ENCODE data around the gene TRPV5.

TRPV5 gene

GRCh38 chr7:142862351-142862750 lies 71.2 kb downstream of the TRPV5 start:
- Histone ChIP-seq H3K4me3 (ENCODE audit: low read length in 2 of 2) (no peak overlapping the region), H2BK15ac (ENCODE audit: low read length) (no peak overlapping the region)
- no peak for DNase-seq (ENCODE audit: low spot score)

DNA sequence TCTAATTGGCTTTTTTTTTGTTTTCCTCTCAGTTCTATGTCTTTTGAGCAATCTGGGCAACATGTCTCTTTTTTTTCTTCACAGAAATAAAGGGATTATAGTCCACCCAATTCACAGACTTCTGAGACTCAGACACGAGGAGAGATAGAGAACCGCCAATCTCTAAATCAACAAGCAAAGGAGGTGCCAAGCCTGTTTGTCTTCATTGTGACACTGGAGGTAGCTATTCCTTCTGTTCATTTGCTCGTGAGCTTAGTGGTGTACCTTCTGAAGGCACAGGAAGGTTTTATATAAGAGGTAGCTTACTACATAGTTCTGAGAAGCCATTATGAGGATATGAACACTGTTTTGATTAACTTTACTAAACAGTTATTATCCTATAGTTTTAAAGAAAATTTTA lies 72.6 kb downstream of the TRPV5 start:
- H3K79me1 ChIP-seq (ENCODE audit: low read depth, low read length), result peaks cover under 1% of the 10 kb centered on the region

More at GRCh38 chr7:142862351-142862750, 71.2 kb downstream of the TRPV5 start:
- H3K14ac ChIP-seq (ENCODE audit: low read length), result no peak overlapping the region
- H3K79me1 ChIP-seq (ENCODE audit: low read depth, low read length), result peaks cover 2% of the 10 kb centered on the region
- H2AK5ac ChIP-seq (ENCODE audit: low read depth, low read length), result no peak overlapping the region
- no peak overlapping the region for H2BK5ac ChIP-seq (ENCODE audit: low read length)
- no peak overlapping the region for H2AFZ ChIP-seq (ENCODE audit: low read length)
- no peaks in the 10 kb centered on the region for H3K9me3 ChIP-seq (replicated peaks in 1 of 2; ENCODE audit: control insufficient read depth in 2 of 2, insufficient read depth in 1 of 2, low read depth in 1 of 2, low read length in 2 of 2)
- no peak overlapping the region for H3K18ac ChIP-seq (ENCODE audit: low read length)
- H2BK120ac ChIP-seq (ENCODE audit: low read depth, low read length), result no peak overlapping the region
- H3K4me2 ChIP-seq (ENCODE audit: insufficient read depth, low read length, poor library complexity, severe bottlenecking), result no peak overlapping the region
- WGBS, 2 donors (ENCODE audit: extremely low coverage in 2 of 2, insufficient read length in 2 of 2, insufficient replicate concordance in 1 of 2), result no CpG with 5 or more reads among the region's 4 CpGs
- H3K4ac ChIP-seq (ENCODE audit: low read length), result no peak overlapping the region
- no peak overlapping the region for H3K9ac ChIP-seq (ENCODE audit: low read depth, low read length, poor library complexity)
- H3K4me1 ChIP-seq (ENCODE audit: control insufficient read depth in 2 of 2, insufficient read depth in 1 of 2, low read depth in 1 of 2, low read length in 2 of 2), result no peaks in the 10 kb centered on the region
- H4K8ac ChIP-seq (ENCODE audit: low read depth, low read length), result no peak overlapping the region
- H3K27ac ChIP-seq (replicated peaks; ENCODE audit: low read length), result no peak overlapping the region
- no peaks in the 10 kb centered on the region for H3K36me3 ChIP-seq (replicated peaks in 1 of 2; ENCODE audit: control insufficient read depth in 2 of 2, insufficient read depth in 2 of 2, low read length in 2 of 2)
- no peak overlapping the region for H2BK12ac ChIP-seq (ENCODE audit: low read length)
- peaks cover 0 to 4% (median 0%) of the 10 kb centered on the region in 3 experiments for H3K27me3 ChIP-seq (ENCODE audit: control insufficient read depth in 3 of 3, insufficient read depth in 3 of 3, low read depth in 1 of 3, low read length in 3 of 3)
- H4K91ac ChIP-seq (ENCODE audit: low read depth, low read length, poor library complexity), result no peak overlapping the region
- no peak overlapping the region for H3K23ac ChIP-seq (ENCODE audit: low read depth, low read length, poor library complexity)

DNA sequence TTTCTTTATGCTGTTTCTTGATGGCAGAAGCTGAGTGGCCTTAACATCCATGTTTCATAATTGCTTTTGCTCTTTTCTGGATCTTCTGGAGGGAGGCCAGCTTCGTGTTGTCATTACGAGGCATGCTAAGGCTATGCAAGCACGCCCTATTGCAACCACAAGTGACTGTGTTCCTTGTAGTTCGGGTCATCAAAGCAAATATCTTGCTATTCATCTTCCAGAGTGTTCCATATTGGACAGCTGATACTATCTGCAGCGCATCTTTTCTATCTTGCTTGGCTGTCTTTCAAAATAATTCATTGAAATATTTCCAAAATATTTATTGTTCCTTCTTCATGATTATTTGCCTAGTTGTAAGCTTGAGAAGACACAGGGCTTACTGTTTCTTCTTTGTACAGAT lies 73.7 kb downstream of the TRPV5 start:
- Histone ChIP-seq H3K14ac (ENCODE audit: low read length) (no peak overlapping the region), H2AK5ac (ENCODE audit: low read depth, low read length) (no peak overlapping the region), H3K4me1 (ENCODE audit: control insufficient read depth in 2 of 2, insufficient read depth in 1 of 2, low read depth in 1 of 2, low read length in 2 of 2) (peaks cover 0 to 5% of the 10 kb centered on the region in 2 donors), H3K4me2 (ENCODE audit: insufficient read depth, low read length, poor library complexity, severe bottlenecking) (no peak overlapping the region), H4K91ac (ENCODE audit: low read depth, low read length, poor library complexity) (no peak overlapping the region), H3K4me3 (ENCODE audit: low read length in 2 of 2) (no peak overlapping the region), H2BK5ac (ENCODE audit: low read length) (no peak overlapping the region), H3K23ac (ENCODE audit: low read depth, low read length, poor library complexity) (no peak overlapping the region), H3K4ac (ENCODE audit: low read length) (no peak overlapping the region), H3K79me1 (ENCODE audit: low read depth, low read length) (peaks cover 3% of the 10 kb centered on the region), H2BK120ac (ENCODE audit: low read depth, low read length) (no peak overlapping the region), H2AFZ (ENCODE audit: low read length) (no peak overlapping the region), H3K27me3 (ENCODE audit: control insufficient read depth in 3 of 3, insufficient read depth in 3 of 3, low read depth in 1 of 3, low read length in 3 of 3) (peaks cover 0 to 26% (median 8%) of the 10 kb centered on the region in 3 experiments), H3K27ac (replicated peaks; ENCODE audit: low read length) (no peak overlapping the region), H3K36me3 (replicated peaks in 1 of 2; ENCODE audit: control insufficient read depth in 2 of 2, insufficient read depth in 2 of 2, low read length in 2 of 2) (no peaks in the 10 kb centered on the region), H4K8ac (ENCODE audit: low read depth, low read length) (no peak overlapping the region), H3K9me3 (replicated peaks in 1 of 2; ENCODE audit: control insufficient read depth in 2 of 2, insufficient read depth in 1 of 2, low read depth in 1 of 2, low read length in 2 of 2) (no peaks in the 10 kb centered on the region), H2BK15ac (ENCODE audit: low read length) (no peak overlapping the region), H2BK12ac (ENCODE audit: low read length) (no peak overlapping the region), H3K18ac (ENCODE audit: low read length) (no peak overlapping the region), H3K9ac (ENCODE audit: low read depth, low read length, poor library complexity) (no peak overlapping the region)
- no peak for DNase-seq (ENCODE audit: low spot score)
- WGBS, 2 donors (ENCODE audit: extremely low coverage in 2 of 2, insufficient read length in 2 of 2, insufficient replicate concordance in 1 of 2), result no CpG with 5 or more reads among the region's 5 CpGs

More for the DNA sequence above, 72.6 kb downstream of the TRPV5 start:
- Histone ChIP-seq H3K4me3 (ENCODE audit: low read length in 2 of 2) (no peak overlapping the region), H4K8ac (ENCODE audit: low read depth, low read length) (no peak overlapping the region), H3K27ac (replicated peaks; ENCODE audit: low read length) (no peak overlapping the region), H2BK5ac (ENCODE audit: low read length) (no peak overlapping the region), H3K9me3 (replicated peaks in 1 of 2; ENCODE audit: control insufficient read depth in 2 of 2, insufficient read depth in 1 of 2, low read depth in 1 of 2, low read length in 2 of 2) (no peaks in the 10 kb centered on the region), H3K14ac (ENCODE audit: low read length) (no peak overlapping the region), H2AFZ (ENCODE audit: low read length) (no peak overlapping the region), H3K27me3 (ENCODE audit: control insufficient read depth in 3 of 3, insufficient read depth in 3 of 3, low read depth in 1 of 3, low read length in 3 of 3) (peaks cover 0 to 15% (median 3%) of the 10 kb centered on the region in 3 experiments), H3K4me2 (ENCODE audit: insufficient read depth, low read length, poor library complexity, severe bottlenecking) (no peak overlapping the region), H2BK120ac (ENCODE audit: low read depth, low read length) (no peak overlapping the region), H2BK15ac (ENCODE audit: low read length) (no peak overlapping the region), H3K4ac (ENCODE audit: low read length) (no peak overlapping the region), H2AK5ac (ENCODE audit: low read depth, low read length) (no peak overlapping the region), H3K9ac (ENCODE audit: low read depth, low read length, poor library complexity) (no peak overlapping the region), H2BK12ac (ENCODE audit: low read length) (no peak overlapping the region), H3K23ac (ENCODE audit: low read depth, low read length, poor library complexity) (no peak overlapping the region), H3K18ac (ENCODE audit: low read length) (no peak overlapping the region), H3K4me1 (ENCODE audit: control insufficient read depth in 2 of 2, insufficient read depth in 1 of 2, low read depth in 1 of 2, low read length in 2 of 2) (no peaks in the 10 kb centered on the region), H3K36me3 (replicated peaks in 1 of 2; ENCODE audit: control insufficient read depth in 2 of 2, insufficient read depth in 2 of 2, low read length in 2 of 2) (no peaks in the 10 kb centered on the region), H4K91ac (ENCODE audit: low read depth, low read length, poor library complexity) (no peak overlapping the region)
- WGBS, 2 donors (ENCODE audit: extremely low coverage in 2 of 2, insufficient read length in 2 of 2, insufficient replicate concordance in 1 of 2), result no CpG with 5 or more reads among the region's 3 CpGs
- no peak for DNase-seq (ENCODE audit: low spot score)

- Histone ChIP-seq H3K4me3 (ENCODE audit: low read length in 2 of 2) (no peak overlapping the region), H3K36me3 (replicated peaks in 1 of 2; ENCODE audit: control insufficient read depth in 2 of 2, insufficient read depth in 2 of 2, low read length in 2 of 2) (no peaks in the 10 kb centered on the region)
Measured at GRCh38 chr7:142859411-142859810, 74.1 kb downstream of the TRPV5 start.

More at GRCh38 chr7:142859411-142859810, 74.1 kb downstream of the TRPV5 start:
- no peak overlapping the region for H3K18ac ChIP-seq (ENCODE audit: low read length)
- H4K91ac ChIP-seq (ENCODE audit: low read depth, low read length, poor library complexity), result no peak overlapping the region
- H2BK5ac ChIP-seq (ENCODE audit: low read length), result no peak overlapping the region
- H3K9ac ChIP-seq (ENCODE audit: low read depth, low read length, poor library complexity), result no peak overlapping the region
- H3K4ac ChIP-seq (ENCODE audit: low read length), result no peak overlapping the region
- peaks cover 0 to 5% of the 10 kb centered on the region in 2 donors for H3K4me1 ChIP-seq (ENCODE audit: control insufficient read depth in 2 of 2, insufficient read depth in 1 of 2, low read depth in 1 of 2, low read length in 2 of 2)
- peaks cover 3% of the 10 kb centered on the region for H3K79me1 ChIP-seq (ENCODE audit: low read depth, low read length)
- H3K14ac ChIP-seq (ENCODE audit: low read length), result no peak overlapping the region
- H2BK120ac ChIP-seq (ENCODE audit: low read depth, low read length), result no peak overlapping the region
- no peak overlapping the region for H3K27ac ChIP-seq (replicated peaks; ENCODE audit: low read length)
- no peak overlapping the region for H2AK5ac ChIP-seq (ENCODE audit: low read depth, low read length)
- no peak for DNase-seq (ENCODE audit: low spot score)
- H2BK15ac ChIP-seq (ENCODE audit: low read length), result no peak overlapping the region
- H2BK12ac ChIP-seq (ENCODE audit: low read length), result no peak overlapping the region
- peaks cover 0 to 29% (median 8%) of the 10 kb centered on the region in 3 experiments for H3K27me3 ChIP-seq (ENCODE audit: control insufficient read depth in 3 of 3, insufficient read depth in 3 of 3, low read depth in 1 of 3, low read length in 3 of 3)
- H4K8ac ChIP-seq (ENCODE audit: low read depth, low read length), result no peak overlapping the region
- no peak overlapping the region for H3K23ac ChIP-seq (ENCODE audit: low read depth, low read length, poor library complexity)
- H2AFZ ChIP-seq (ENCODE audit: low read length), result no peak overlapping the region
- H3K4me2 ChIP-seq (ENCODE audit: insufficient read depth, low read length, poor library complexity, severe bottlenecking), result no peak overlapping the region
- H3K9me3 ChIP-seq (replicated peaks in 1 of 2; ENCODE audit: control insufficient read depth in 2 of 2, insufficient read depth in 1 of 2, low read depth in 1 of 2, low read length in 2 of 2), result no peaks in the 10 kb centered on the region

All from neuronal stem cell (in vitro differentiated cells).